Germinal center (tissue), 1 donor: ENCODE data around the gene GIT1.

Experiments used
- DNase-seq: peaks from one replicate; pipeline ENCODE4 v3.0.0; 2012; ENCODE audit warnings: mixed read lengths, low spot score

The GIT1 gene

GRCh38 chr17:29616300-29617048, 27.0 kb upstream of the GIT1 start:
- no peak for DNase-seq

GRCh38 chr17:29615492-29616299, 26.2 kb upstream of the GIT1 start:
- peak; percentile 93 for DNase-seq

GRCh38 chr17:29615048-29615385, 25.6 kb upstream of the GIT1 start:
- peak; percentile 44 for DNase-seq

DNA sequence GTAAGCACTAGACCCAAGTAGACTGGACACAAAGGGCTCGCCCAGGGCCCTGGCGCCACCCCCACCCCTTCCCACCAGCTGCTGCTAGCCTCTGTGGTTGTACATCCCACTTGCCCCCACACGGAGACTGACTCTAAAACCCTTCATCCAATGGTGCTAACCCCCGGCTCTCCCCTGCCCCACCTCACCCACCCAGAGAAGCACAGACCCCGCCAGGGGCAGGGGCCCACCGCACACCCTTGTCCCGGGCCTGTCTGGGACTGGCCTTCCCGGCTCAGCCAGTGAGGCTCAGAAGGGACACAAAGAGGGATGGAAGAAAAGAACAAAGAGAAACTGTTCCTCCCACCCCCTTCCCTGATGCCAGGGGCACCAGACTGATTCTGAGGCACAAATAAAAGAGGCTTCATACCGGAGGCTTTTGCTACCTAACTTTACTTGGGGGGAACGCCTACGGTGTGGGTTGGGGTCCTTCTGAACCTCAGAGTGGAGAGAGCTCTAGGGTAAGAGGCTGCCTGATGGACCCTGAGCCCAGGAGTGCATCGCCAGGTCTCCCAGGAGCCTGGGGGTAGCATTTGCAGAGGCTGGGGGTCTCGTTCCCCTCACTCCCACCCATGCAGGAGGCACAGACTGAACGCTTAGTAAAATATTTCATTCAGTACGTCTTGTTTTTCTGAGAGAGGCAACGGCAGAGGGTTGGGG, 25.1 kb upstream of the GIT1 start:
- no peak for DNase-seq

- DNase-seq: no peak
These were observed 24.4 kb upstream of the GIT1 start for GRCh38 chr17:29613856-29614255.

- peak; percentile 79 for DNase-seq
These were observed 23.9 kb upstream of the GIT1 start for GRCh38 chr17:29613352-29613837.

DNA sequence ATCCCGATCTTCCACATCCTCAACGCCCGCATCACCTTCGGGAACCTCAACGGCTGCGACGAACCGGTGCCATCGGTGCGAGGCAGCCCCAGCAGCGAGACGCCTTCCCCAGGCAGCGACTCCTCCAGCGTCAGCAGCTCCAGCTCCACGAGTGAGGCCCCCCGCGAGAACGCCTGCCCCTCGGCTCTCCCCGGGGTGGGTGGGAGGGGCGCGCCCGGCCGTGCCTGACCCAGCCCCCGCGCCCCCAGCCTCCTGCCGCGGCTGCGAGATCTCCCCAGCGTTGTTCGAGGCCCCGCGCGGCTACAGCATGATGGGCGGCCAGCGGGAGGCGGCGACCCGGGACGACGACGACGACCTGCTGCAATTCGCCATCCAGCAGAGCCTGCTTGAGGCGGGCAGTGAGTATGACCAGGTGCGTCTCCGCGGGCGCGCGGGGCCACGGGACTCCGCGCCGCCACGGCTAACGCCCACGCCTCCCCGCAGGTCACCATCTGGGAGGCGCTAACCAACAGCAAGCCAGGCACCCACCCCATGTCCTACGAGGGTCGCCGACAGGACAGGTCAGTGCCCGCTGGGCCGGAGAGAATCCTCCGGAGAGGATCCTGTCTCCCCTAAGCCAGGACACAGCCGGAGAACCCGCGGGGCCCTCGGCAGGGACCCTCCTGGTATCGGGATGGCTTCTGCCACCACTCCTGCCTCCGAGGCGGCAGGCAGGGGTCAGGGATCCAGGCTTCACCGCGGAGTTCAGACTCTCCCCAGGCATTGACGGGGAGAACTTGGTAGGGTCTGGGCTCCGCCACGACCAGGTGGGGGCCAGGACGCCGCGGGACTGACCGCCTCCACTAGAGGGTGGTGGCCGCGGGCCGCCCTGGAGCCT, 23.2 kb upstream of the GIT1 start:
- DNase-seq: no peak

GRCh38 chr17:29612094-29612403, 22.6 kb upstream of the GIT1 start:
- no peak for DNase-seq

DNA sequence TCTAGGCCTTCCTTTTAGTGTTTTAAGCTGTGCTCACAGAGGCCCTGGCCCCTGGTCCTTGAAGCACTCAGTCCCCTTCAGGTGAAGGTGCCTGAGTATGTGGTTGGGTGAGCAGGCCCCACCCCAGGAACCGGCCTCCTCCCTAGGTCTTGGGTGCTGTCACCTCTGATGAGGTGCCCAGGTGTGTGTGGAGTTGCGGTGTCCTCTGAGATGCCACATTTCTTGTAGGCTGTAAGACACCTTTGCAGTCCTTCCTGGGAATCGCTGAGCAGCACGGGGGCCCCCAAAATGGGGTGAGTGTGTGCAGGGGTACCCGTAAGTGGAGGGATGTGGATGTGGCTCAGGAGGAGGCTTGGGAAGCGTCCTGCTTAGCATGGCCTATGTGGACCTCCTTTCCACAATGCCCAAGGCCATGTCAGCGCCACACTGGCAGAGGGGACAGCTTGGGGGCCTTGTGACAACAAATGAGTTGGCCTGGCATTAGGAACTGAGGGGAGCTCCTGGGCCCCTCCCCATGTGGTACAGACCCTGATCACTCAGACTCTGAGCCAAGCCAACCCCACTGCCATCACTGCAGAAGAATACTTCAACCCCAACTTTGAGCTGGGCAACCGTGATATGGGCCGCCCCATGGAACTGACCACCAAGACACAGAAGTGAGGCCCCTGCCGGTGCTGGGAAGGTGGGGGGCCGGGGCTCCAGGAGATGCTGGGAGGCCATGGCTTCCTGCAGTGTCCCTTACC, 22.1 kb upstream of the GIT1 start:
- DNase-seq: no peak

GRCh38 chr17:29610395-29610794, 20.9 kb upstream of the GIT1 start:
- no peak for DNase-seq

- DNase-seq: no peak
These were observed 19.5 kb upstream of the GIT1 start for GRCh38 chr17:29608986-29609385.

GRCh38 chr17:29607557-29608195, 18.2 kb upstream of the GIT1 start:
- DNase-seq: no peak

DNA sequence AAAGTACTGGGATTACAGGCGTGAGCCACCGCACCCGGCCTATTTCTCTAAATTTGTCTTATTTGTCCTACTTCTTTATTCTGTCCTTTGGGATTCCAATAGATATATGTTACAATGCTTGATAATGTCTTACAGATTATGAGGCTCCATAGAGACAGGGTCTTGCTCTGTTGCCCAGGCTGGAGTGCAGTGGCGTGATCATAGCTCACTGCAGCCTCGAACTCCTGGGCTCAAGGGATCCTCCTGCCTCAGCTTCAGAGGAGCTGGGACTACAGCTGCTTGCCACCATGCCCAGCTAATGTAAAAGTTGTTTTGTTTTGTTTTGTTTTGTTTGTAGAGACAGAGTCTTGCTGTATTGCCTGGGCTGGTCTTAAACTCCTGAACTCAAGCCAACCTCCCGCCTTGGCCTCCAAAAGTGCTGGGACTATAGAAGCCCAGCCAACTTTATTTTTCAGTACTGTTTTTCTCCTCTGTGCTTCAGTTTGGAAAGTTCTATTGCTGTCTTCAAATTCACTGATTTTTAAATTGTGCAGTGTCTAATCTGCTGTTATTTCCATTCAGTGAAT, 13.7 kb upstream of the GIT1 start:
- no peak for DNase-seq

- DNase-seq: no peak
These were observed 8.1 kb upstream of the GIT1 start for GRCh38 chr17:29597361-29598172.

GRCh38 chr17:29596811-29597210, 7.4 kb upstream of the GIT1 start:
- no peak for DNase-seq

GRCh38 chr17:29595943-29596774, 6.7 kb upstream of the GIT1 start:
- no peak for DNase-seq

DNA sequence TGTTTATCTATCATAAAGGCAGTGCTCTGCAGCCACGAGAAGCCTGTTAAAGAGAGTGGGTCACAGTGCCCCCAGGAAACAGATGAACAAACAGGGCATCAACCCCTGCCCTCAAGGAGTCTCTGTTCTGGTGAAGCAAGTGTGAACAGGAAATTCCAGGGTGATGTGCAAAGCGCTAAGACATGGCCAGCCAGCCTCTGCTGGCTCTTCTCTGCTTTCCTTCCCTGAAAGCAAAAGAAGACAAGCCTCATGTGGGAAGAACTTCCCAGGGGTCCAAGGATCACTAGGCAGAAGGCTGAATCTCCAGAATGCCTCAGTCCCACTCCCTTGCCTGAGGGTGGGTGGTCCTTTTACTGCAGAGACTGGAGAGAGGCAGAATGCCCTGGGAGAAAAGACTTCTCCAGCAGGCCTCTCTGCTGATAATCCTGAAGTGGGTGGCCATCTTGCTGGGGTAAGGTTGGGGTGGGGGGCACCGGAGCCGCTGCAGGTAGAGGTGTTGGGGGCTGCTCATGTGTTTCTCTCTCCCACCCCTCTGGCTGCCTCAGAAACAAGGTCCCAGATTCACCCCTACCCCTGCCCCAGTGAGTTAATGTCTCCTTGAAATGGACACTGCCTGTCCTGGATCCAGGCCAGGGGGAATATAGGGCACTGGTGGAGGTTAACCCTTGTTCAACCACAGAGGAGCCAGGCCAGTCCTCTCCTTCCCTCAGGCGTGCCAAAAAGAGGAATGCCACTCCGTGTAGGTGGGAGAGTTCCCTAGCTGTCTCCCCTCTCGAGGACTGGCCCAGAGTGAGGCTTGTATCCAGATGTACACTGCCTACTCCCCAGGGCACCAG, 5.9 kb upstream of the GIT1 start:
- DNase-seq: no peak
